ENCODE measurements around the gene PRAC1. TPM values are rescaled to one million over a fixed set of nuclear protein-coding genes. Genes with fewer than 3 reads are reported as not detected.

PRAC1 gene
- total and polyA plus RNA-seq, 5 donors, result not detected

DNA sequence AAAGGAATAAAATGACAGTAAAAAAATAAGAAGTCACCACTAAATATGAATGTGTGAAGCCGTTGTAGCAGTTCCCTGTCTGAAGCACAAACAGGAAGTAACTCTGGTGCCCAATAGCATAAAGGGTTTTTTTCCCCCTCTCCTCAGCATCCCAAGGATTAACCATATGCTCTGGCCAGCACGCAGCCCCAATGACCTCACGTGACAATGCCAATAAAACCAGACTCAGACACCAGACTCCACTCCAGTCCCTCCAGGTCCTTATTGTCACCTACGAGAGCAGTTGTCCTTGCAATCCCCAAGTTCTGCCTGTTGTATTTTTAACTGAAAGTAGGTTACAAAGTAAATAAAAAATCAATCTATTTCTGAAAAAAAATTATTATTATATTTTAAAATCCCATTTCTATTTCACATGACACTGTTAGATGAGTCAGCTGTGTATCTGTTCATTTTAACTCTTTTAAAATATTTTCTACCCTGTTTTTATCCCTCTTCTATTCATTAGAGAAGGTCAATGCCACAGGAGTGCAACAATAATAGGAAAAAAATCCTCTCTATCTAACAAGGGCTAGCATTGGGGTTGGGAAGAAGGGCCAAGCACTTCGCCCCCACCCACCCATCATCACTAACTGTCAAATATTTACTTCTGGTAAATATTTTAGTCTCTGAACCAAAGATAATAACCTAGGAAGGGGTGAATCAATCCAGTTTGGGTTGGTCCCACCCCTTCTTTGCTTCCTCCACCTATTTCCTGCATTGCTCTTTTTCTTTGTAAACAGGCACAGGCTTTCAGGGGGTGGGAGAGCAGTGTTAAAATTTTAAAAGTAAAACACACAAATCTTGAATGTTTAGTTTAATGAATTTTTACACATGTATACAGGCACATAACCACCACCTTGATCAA is 6.6 kb downstream of the PRAC1 start:
- DNase-seq (no peak), ATAC-seq (no peak)
- Histone ChIP-seq H3K27ac (ENCODE audit: low read length) (no peak overlapping the region), H3K27me3 (ENCODE audit: control insufficient read depth, insufficient read depth) (peaks cover 4% of the 10 kb centered on the region), H3K4me1 (ENCODE audit: control insufficient read depth, insufficient read depth, low read length) (no peaks in the 10 kb centered on the region), H3K9me3 (ENCODE audit: control insufficient read depth, low read length) (no peaks in the 10 kb centered on the region), H3K4me3 (ENCODE audit: low read length) (no peak overlapping the region)
- intact Hi-C loops (cut with DNase I), result no loop called here
- WGBS, result 42% methylated on average over 5 of the region's 5 CpGs

DNA sequence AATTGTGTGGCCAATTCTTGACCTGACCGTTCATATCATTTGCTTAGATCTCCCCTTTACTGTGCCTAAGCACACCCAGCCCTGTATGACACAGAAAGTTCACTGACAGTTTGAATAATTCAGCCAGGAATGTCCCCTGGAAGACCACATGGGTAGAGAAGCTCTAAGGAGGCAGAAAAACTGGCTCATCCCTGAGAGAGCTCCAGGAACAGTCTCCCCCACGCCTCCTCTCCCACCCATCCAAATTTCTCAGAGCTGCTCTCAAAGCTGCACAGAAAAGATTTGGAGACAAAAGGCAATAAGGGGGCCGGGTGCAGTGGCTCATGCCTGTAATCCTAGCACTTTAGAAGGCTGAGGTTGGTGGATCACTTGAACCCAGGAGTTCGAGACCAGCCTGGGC is 11.2 kb downstream of the PRAC1 start:
- H3K9me3 ChIP-seq (ENCODE audit: control insufficient read depth, low read length), result no peaks in the 10 kb centered on the region
- H3K4me1 ChIP-seq (ENCODE audit: control insufficient read depth, insufficient read depth, low read length), result no peaks in the 10 kb centered on the region
- ATAC-seq, result no peak
- H3K27me3 ChIP-seq (ENCODE audit: control insufficient read depth, insufficient read depth), result peaks cover 8% of the 10 kb centered on the region
- WGBS, result 66% methylated on average over 4 of the region's 4 CpGs
- intact Hi-C loops (cut with DNase I), result no loop called here
- DNase-seq, result no peak
- H3K4me3 ChIP-seq (ENCODE audit: low read length), result no peak overlapping the region
- H3K27ac ChIP-seq (ENCODE audit: low read length), result no peak overlapping the region

DNA sequence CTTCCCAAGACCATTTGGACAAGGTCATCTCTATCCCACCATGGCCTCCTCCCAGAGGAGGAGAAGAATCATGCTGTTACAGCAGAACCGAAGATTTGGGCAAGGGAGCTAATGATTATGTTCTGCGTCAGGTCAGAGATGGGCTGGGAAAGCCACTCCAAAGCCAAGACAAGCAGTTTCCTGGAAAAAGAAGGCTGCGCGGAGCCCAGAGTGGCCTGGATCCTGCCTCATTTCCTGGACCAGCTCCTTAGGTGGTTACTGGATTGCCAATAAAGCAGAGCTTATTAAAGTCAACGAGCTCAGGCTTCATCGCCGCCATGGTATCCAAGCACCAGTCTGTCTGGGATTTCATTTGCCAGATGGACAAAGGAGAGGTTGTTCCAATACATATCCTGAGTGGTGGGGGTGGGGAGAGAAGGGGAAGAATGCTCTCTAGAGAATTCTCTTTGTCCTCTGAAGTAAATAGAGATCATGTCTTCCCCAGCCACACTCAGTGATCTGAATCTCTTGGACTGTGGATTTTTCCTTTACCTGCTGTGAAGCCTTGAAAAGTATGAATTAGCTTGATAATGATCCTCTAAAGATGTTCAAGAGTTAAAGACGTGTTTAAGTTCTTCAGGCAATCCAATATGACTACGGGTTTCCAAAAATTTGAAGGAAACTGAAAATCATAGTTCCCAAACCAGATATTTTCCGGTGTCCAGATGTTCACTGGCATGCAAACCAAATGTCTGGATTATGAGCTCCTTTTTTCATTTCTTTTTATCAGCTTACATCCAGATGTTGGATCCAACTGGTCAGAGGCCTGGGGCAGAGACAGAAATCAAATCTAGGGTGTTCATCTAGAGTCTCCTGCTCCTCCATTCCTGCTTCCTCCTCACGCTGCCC is 17.7 kb downstream of the PRAC1 start:
- 65% methylated on average over 11 of the region's 11 CpGs for WGBS
- no peak overlapping the region for H3K4me3 ChIP-seq (ENCODE audit: low read length)
- no peak for DNase-seq

DNA sequence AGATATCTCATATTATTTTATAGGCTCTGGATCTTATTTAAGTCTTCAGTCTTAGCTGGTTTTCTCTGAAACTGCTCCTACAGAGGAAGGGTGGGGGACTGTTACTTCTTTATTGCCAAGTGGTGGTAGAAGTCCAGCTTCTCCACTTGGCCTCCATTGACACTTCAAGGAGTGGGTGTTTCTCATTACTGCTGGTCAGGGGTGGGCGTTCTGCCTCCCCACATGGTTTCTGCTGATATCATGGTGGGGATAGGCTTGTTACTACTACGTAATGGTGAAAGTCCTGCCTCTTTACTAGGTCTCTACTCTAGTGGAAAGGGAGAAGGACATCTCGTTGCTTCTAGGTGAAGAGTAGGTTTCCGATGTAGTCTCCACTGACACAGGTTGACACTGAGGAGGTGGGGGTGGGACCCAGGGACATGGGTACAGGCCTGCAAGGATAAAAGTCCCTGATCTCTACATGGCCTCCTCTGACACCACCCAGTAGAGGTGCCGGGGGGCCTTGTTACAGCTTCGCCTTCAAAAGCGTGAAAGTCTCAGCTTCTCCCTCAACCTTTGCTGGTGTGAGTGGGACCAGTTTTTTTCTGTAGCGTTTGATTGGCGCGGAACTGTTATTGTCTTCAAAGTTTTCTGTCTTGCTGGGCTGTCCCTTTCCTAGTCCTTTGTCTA is 20.3 kb downstream of the PRAC1 start:
- WGBS, result 92% methylated on average over 10 of the region's 10 CpGs
- no peak overlapping the region for H3K4me3 ChIP-seq (ENCODE audit: low read length)
- H3K4me1 ChIP-seq (ENCODE audit: control insufficient read depth, insufficient read depth, low read length), result no peaks in the 10 kb centered on the region
- H3K27me3 ChIP-seq (ENCODE audit: control insufficient read depth, insufficient read depth), result peaks cover 2% of the 10 kb centered on the region
- intact Hi-C loops (cut with DNase I), result no loop called here
- DNase-seq, result no peak
- H3K27ac ChIP-seq (ENCODE audit: low read length), result no peak overlapping the region
- no peak for ATAC-seq
- no peaks in the 10 kb centered on the region for H3K9me3 ChIP-seq (ENCODE audit: control insufficient read depth, low read length)

More for the DNA sequence above, 17.7 kb downstream of the PRAC1 start:
- Histone ChIP-seq H3K27me3 (ENCODE audit: control insufficient read depth, insufficient read depth) (peaks cover 7% of the 10 kb centered on the region), H3K27ac (ENCODE audit: low read length) (no peak overlapping the region), H3K4me1 (ENCODE audit: control insufficient read depth, insufficient read depth, low read length) (no peaks in the 10 kb centered on the region), H3K9me3 (ENCODE audit: control insufficient read depth, low read length) (no peaks in the 10 kb centered on the region)
- intact Hi-C loops (cut with DNase I), result no loop called here
- ATAC-seq, result no peak

DNA sequence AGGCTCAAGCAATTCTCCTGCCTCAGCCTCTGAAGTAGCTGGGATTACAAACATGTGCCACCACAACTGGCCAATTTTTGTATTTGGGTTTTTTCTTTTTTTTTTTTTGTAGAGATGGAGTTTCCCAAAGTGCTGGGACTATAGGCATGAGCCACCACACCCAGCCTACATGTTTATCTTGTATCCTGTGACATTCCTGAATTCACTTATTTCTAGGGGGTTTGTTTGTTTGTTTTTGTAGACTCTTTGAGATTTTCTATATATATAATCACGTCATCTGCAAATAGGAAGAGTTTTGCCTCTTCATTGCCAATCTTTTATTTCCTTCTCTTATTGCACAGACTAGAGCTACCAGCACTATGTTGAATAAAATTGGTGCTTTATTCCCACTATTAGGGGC is 29.1 kb downstream of the PRAC1 start:
- WGBS, result 24% methylated on average over 1 of the region's 1 CpG
- H3K27ac ChIP-seq (ENCODE audit: low read length), result no peak overlapping the region
- peaks cover 2% of the 10 kb centered on the region for H3K27me3 ChIP-seq (ENCODE audit: control insufficient read depth, insufficient read depth)
- no peaks in the 10 kb centered on the region for H3K4me1 ChIP-seq (ENCODE audit: control insufficient read depth, insufficient read depth, low read length)
- DNase-seq (no peak), ATAC-seq (no peak)
- no peaks in the 10 kb centered on the region for H3K9me3 ChIP-seq (ENCODE audit: control insufficient read depth, low read length)
- intact Hi-C loops (cut with DNase I), result no loop called here
- no peak overlapping the region for H3K4me3 ChIP-seq (ENCODE audit: low read length)

DNA sequence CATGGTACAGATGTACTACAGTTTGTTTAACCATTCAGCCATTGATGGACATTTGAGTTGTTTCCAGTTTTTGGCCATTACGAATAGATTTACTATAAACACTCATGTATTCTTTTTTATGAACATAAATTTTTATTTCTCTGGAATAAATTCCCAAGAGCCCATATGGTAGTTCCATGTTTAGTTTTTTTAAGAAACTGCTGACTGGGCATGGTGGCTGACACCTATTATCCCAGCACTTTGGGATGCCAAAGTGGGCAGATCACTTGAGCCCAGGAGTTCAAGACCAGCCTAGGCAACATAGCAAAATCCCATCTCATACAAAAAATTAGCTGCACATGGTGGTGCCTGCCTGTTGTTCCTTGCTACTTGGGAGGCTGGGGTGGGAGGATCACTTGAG is 30.3 kb downstream of the PRAC1 start:
- intact Hi-C loops (cut with DNase I), result no loop called here
- H3K27me3 ChIP-seq (ENCODE audit: control insufficient read depth, insufficient read depth), result peaks cover 2% of the 10 kb centered on the region
- 88% methylated on average over 1 of the region's 1 CpG for WGBS
- no peak overlapping the region for H3K4me3 ChIP-seq (ENCODE audit: low read length)
- ATAC-seq (no peak), DNase-seq (no peak)
- no peaks in the 10 kb centered on the region for H3K9me3 ChIP-seq (ENCODE audit: control insufficient read depth, low read length)
- no peaks in the 10 kb centered on the region for H3K4me1 ChIP-seq (ENCODE audit: control insufficient read depth, insufficient read depth, low read length)
- H3K27ac ChIP-seq (ENCODE audit: low read length), result no peak overlapping the region

DNA sequence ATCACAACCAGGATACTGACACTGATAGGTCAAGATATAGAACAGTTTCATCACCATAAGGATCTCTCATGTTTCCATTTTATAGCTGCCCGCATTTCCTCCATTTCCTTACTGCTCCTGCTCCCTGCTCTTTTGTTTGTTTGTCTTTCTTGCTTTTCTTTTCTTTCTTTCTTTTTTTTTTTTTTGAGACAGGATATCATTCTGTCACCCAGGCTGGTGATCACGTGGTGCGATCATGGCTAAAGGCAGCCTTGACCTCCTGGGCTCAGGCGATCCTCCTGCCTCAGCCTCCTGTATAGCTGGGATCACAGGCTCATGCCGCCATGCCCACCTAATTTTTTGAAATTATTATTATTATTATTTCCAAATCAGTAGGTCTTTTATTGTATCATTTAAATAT is 31.7 kb downstream of the PRAC1 start:
- H3K4me3 ChIP-seq (ENCODE audit: low read length), result no peak overlapping the region
- no peaks in the 10 kb centered on the region for H3K9me3 ChIP-seq (ENCODE audit: control insufficient read depth, low read length)
- no peak overlapping the region for H3K27ac ChIP-seq (ENCODE audit: low read length)
- DNase-seq, result no peak
- intact Hi-C loops (cut with DNase I), result no loop called here
- WGBS, result 85% methylated on average over 5 of the region's 5 CpGs
- no peak for ATAC-seq
- peaks cover 2% of the 10 kb centered on the region for H3K27me3 ChIP-seq (ENCODE audit: control insufficient read depth, insufficient read depth)
- H3K4me1 ChIP-seq (ENCODE audit: control insufficient read depth, insufficient read depth, low read length), result no peaks in the 10 kb centered on the region

DNA sequence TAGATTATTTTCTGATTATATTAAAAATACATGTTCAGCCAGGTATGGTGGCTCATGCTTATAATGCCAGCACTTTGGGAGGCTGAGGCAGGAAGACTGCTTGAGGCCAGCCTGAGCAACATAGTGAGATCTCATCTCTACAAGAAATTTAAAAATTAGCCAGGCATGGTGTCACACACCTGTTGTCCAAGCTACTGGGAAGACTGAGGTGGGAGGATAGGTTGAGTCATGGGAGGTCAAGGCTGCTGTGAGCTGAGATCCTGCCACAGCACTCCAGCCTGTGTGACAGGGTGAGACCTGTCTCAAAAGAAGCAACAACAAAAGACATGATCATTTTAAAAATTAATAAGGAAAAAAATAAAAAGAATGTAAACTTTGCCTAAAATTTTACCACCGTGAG is 40.7 kb downstream of the PRAC1 start:
- intact Hi-C loops (cut with DNase I), result no loop called here
- Histone ChIP-seq H3K27me3 (ENCODE audit: control insufficient read depth, insufficient read depth) (peaks cover 3% of the 10 kb centered on the region), H3K4me1 (ENCODE audit: control insufficient read depth, insufficient read depth, low read length) (no peaks in the 10 kb centered on the region), H3K9me3 (ENCODE audit: control insufficient read depth, low read length) (no peaks in the 10 kb centered on the region), H3K4me3 (ENCODE audit: low read length) (no peak overlapping the region), H3K27ac (ENCODE audit: low read length) (no peak overlapping the region)
- 90% methylated on average over 1 of the region's 1 CpG for WGBS
- DNase-seq (no peak), ATAC-seq (no peak)

DNA sequence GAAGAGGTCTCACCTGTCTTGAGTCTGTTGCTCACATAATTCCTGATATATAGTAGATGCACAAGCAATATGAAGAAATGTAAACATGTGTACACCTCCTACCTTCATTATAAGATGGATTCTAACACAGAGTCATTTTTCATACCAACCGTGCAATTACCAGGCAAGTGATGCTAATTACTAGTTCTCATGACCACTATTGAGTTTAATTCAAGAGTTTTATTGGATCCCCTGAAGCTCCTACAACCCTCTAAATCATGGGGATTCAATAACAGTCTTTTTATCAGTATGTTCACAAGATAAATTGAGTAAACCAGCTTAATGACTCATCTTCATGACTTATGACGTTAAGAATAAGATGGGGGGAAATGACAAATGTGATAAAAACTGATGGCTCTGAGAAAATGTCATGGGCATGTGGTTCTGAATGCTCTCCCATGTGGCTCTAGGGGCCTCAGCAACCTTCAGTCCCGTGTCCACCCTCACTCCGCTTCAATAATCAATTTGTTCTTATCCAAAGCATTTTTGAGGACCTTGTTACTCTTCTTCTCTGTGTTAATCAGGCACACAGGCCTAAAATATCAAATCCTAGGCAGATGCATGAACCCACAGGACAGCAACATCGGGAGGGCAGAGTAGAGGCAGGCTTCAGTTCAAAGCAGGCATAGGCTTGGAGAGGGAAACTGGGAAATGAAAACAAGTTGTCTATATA is 42.8 kb downstream of the PRAC1 start:
- ATAC-seq (no peak), DNase-seq (no peak)
- no peak overlapping the region for H3K27ac ChIP-seq (ENCODE audit: low read length)
- no peak overlapping the region for H3K4me3 ChIP-seq (ENCODE audit: low read length)
- WGBS, result 78% methylated on average over 5 of the region's 5 CpGs
- H3K9me3 ChIP-seq (ENCODE audit: control insufficient read depth, low read length), result no peaks in the 10 kb centered on the region
- H3K27me3 ChIP-seq (ENCODE audit: control insufficient read depth, insufficient read depth), result peaks cover 3% of the 10 kb centered on the region
- intact Hi-C loops (cut with DNase I), result loop anchor here (2.0 to 10.0 kb wide), 7 partner anchors 111 to 355 kb away; no protein-coding TSS in a partner anchor
- no peaks in the 10 kb centered on the region for H3K4me1 ChIP-seq (ENCODE audit: control insufficient read depth, insufficient read depth, low read length)

DNA sequence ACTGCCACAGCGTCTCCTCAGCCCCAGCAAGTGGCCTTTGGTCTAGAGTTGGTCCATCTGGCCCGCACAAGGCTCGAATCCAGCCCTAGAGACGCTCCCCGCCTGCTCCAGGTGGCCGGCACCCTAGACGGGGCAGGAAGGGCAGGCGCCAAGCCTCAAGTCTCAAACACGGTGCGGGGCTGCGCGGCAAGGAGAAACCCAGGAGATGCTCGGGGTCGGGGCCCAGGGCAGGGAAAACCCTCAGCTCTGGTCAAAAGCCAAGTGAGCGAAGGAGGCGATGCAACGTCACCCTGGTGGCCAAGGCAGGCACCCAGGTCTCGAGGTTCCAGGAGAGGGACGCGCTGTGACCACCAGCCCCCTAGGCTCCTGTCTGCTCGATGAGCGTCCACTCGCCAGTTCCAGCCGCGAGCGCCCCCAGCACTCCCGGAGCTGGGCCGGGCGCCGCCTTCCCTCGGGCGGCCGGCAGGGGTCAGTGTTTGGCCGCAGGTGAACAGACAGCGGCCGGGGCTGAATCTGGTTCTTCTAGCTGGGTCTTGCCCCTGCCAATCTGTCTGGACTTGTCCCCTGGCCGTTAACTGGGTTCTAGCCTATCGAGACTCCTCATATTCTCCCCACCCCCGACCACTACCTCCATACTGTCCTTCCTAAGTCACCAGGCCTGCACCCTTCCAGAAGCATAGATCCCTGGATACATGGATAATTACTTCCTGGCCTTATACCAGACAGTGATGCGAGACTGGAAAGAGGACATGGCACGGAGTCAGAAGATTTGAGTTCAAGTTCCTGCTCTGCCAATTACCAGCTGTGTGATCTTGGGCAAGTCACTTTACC is 44.0 kb downstream of the PRAC1 start:
- Histone ChIP-seq H3K4me3 (ENCODE audit: low read length) (no peak overlapping the region), H3K27ac (ENCODE audit: low read length) (no peak overlapping the region), H3K27me3 (ENCODE audit: control insufficient read depth, insufficient read depth) (peaks cover 3% of the 10 kb centered on the region), H3K9me3 (ENCODE audit: control insufficient read depth, low read length) (no peaks in the 10 kb centered on the region), H3K4me1 (ENCODE audit: control insufficient read depth, insufficient read depth, low read length) (no peaks in the 10 kb centered on the region)
- intact Hi-C loops (cut with DNase I), result loop anchor here (2.0 to 10.0 kb wide), 7 partner anchors 112 to 356 kb away; no protein-coding TSS in a partner anchor
- WGBS, result 7% methylated on average over 41 of the region's 41 CpGs
- peak; percentile 51 to 84 (median 82) for DNase-seq
- ATAC-seq, result peak; percentile 80 to 83

All from right cardiac atrium (tissue), 5 donors.